Lung (tissue), 12 donors: ENCODE results near the gene PEX5L. TPM values are rescaled to one million over a fixed set of nuclear protein-coding genes. Genes with fewer than 3 reads are reported as not detected.

ENCODE experiments used
- ATAC-seq: fragments of 200-7000 bp; cut with Tn5 transposase; one replicate; pipeline ENCODE4 v1.9.1; 2020; ENCODE audit warnings: moderate number of reproducible peaks; ENCODE audit not compliant: insufficient read depth, low FRiP score
- DNase-seq, 3 donors: peaks; one replicate each; pipeline ENCODE4 v3.0.0-alpha.2; 2013 to 2017
- H3K27ac ChIP-seq, 2 donors: one replicate each; pipeline ENCODE4 v1.5.1; 2013; ENCODE audit warnings: mild to moderate bottlenecking in 2 of 2, moderate library complexity in 2 of 2, control low read depth in 1 of 2, inconsistent platforms in 1 of 2, low read depth in 1 of 2, low read length in 1 of 2
- H3K27me3 ChIP-seq, 3 donors: one replicate each; pipeline ENCODE4 v1.5.1; 2013; ENCODE audit warnings: low read length in 2 of 3; ENCODE audit not compliant: control insufficient read depth in 3 of 3, insufficient read depth in 3 of 3
- H3K36me3 ChIP-seq, 4 donors: one replicate each; pipeline ENCODE4 v1.5.1; 2013; ENCODE audit warnings: low read length in 4 of 4, mild to moderate bottlenecking in 1 of 4, moderate library complexity in 1 of 4; ENCODE audit not compliant: control insufficient read depth in 4 of 4, insufficient read depth in 4 of 4
- H3K4me1 ChIP-seq, 5 donors: one replicate each; pipeline ENCODE4 v1.5.1; 2013; ENCODE audit warnings: low read length in 5 of 5, mild to moderate bottlenecking in 2 of 5, moderate library complexity in 1 of 5; ENCODE audit not compliant: control insufficient read depth in 5 of 5, insufficient read depth in 5 of 5
- H3K4me3 ChIP-seq: one replicate; pipeline ENCODE4 v1.5.1; 2013; ENCODE audit warnings: mild to moderate bottlenecking, control low read depth, moderate library complexity
- H3K9ac ChIP-seq, 2 donors: one replicate each; pipeline ENCODE4 v1.5.1; 2013; ENCODE audit warnings: low read length in 2 of 2, control low read depth in 1 of 2; ENCODE audit not compliant: insufficient read depth in 1 of 2
- H3K9me3 ChIP-seq, 4 donors: one replicate each; pipeline ENCODE4 v1.5.1; 2013; ENCODE audit warnings: low read length in 3 of 4, mild to moderate bottlenecking in 1 of 4, moderate library complexity in 1 of 4; ENCODE audit not compliant: control insufficient read depth in 4 of 4, insufficient read depth in 3 of 4
- CTCF ChIP-seq: IDR thresholded peaks from 2 replicates; pipeline ENCODE4 v1.5.1; 2012; ENCODE audit warnings: mild to moderate bottlenecking; ENCODE audit errors: control extremely low read depth, extremely low read depth
- WGBS, 2 donors: extraction: QIAGEN DNeasy Blood & Tissue Kit; methylation state at CpG; one replicate each; pipeline ENCODE4 v1.1.7; 2013; 5-methylcytosine and 5-hydroxymethylcytosine counted together
- polyA plus RNA-seq, 2 donors: library from polyadenylated mRNA; stranded (reverse); fragments of 200-250 nt; gene quantifications; one replicate each; pipeline ENCODE4 v1.2.1, GENCODE V29; 2013
- total RNA-seq, 2 donors: library from RNA; depleted of rRNA in 1 of 2; stranded (reverse); fragments of >200 nt in 1 of 2; gene quantifications; one replicate each; pipeline ENCODE4 v1.2.1, GENCODE V29; 2014 to 2021
- donor health status: control.
- donor health status: control.
- donor health status: Bipolar disorder and iron deficiency.
- donor health status: healthy.
- donor health status: DM: yes; HTN: yes; CAD: no.

PEX5L gene
- total and polyA plus RNA-seq, 4 donors, result 0.02 to 0.80 (median 0.09) TPM

- H3K4me1 ChIP-seq, result no peaks in the 10 kb centered on the region
- H3K9me3 ChIP-seq, result peaks cover 0 to 5% (median 0%) of the 10 kb centered on the region in 4 donors
- TF ChIP-seq CTCF, result no peak
- DNase-seq (no peak), ATAC-seq (no peak)
- H3K27ac ChIP-seq, result no peak overlapping the region
- no peaks in the 10 kb centered on the region for H3K36me3 ChIP-seq
- no peak overlapping the region for H3K9ac ChIP-seq
- H3K27me3 ChIP-seq, result no peaks in the 10 kb centered on the region
- WGBS, 2 donors, result 40 to 46% methylated on average over 4 of the region's 4 CpGs
- no peak overlapping the region for H3K4me3 ChIP-seq
These were observed 62.8 kb downstream of the PEX5L start for GRCh38 chr3:179973931-179974361.

- Histone ChIP-seq H3K9ac (no peak overlapping the region), H3K9me3 (peaks cover 0 to 5% (median 0%) of the 10 kb centered on the region in 4 donors), H3K27ac (no peak overlapping the region), H3K36me3 (no peaks in the 10 kb centered on the region), H3K4me3 (no peak overlapping the region), H3K27me3 (no peaks in the 10 kb centered on the region), H3K4me1 (no peaks in the 10 kb centered on the region)
- TF ChIP-seq CTCF, result no peak
- no peak for ATAC-seq
- 78 to 85% methylated on average over 2 of the region's 2 CpGs for WGBS, 2 donors
- DNase-seq, result no peak
These were observed 63.8 kb downstream of the PEX5L start for GRCh38 chr3:179972881-179973423.

GRCh38 chr3:179971280-179971679 is 65.5 kb downstream of the PEX5L start:
- TF ChIP-seq CTCF, result no peak
- H3K9me3 ChIP-seq, result peaks cover 0 to 5% (median 0%) of the 10 kb centered on the region in 4 donors
- H3K36me3 ChIP-seq, result no peaks in the 10 kb centered on the region
- ATAC-seq (no peak), DNase-seq (no peak)
- H3K27me3 ChIP-seq, result no peaks in the 10 kb centered on the region
- H3K4me1 ChIP-seq, result no peaks in the 10 kb centered on the region
- no peak overlapping the region for H3K4me3 ChIP-seq
- H3K27ac ChIP-seq, result no peak overlapping the region
- H3K9ac ChIP-seq, result no peak overlapping the region
- WGBS, 2 donors, result 77 to 89% methylated on average over 3 of the region's 3 CpGs

GRCh38 chr3:179970746-179971145 is 66.0 kb downstream of the PEX5L start:
- DNase-seq (no peak), ATAC-seq (no peak)
- no peak for TF ChIP-seq CTCF
- no peaks in the 10 kb centered on the region for H3K27me3 ChIP-seq
- no peaks in the 10 kb centered on the region for H3K4me1 ChIP-seq
- no peak overlapping the region for H3K4me3 ChIP-seq
- no peak overlapping the region for H3K27ac ChIP-seq
- no peaks in the 10 kb centered on the region for H3K36me3 ChIP-seq
- 92 to 95% methylated on average over 2 of the region's 2 CpGs for WGBS, 2 donors
- peaks cover 0 to 5% (median 0%) of the 10 kb centered on the region in 4 donors for H3K9me3 ChIP-seq
- no peak overlapping the region for H3K9ac ChIP-seq
